WI38 (cell line): ENCODE results near the gene ANP32E.
"Not testable (repeated sequence)": the region's sequence is repeated elsewhere in the genome, so short reads cannot be mapped to it uniquely, and the experiment has no call there.

ENCODE experiments used
- H3K4me3 ChIP-seq: 2 replicates; pipeline ENCODE4 v1.5.1; 2011; ENCODE audit warnings: low read depth, mild to moderate bottlenecking, control low read depth, low read length
- TF ChIP-seq, protein P1 (sequence below): IDR thresholded peaks from 2 replicates; pipeline ENCODE4 v1.5.1; 2012; ENCODE audit warnings: low read depth, mild to moderate bottlenecking, control low read depth, low read length

Gene ANP32E

DNA sequence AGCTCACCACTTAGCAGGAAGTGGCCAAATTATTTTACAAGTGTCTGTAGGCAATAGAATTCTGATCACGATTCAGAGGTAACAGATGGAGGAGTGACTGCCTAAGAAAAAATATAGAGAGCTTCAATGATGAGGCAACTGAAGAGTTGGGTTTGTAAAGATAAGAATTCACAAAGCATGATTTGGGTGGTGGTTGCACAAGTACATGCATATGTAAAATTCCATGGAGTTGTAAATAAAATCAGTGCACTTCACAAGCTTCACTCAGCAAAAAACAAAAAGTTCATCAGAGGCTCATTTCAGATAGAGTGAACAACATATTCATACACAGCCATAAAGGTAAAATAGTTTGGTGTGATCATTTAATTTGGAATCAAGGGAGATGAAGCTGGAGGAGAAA, 10.9 kb downstream of the ANP32E start:
- no peak overlapping the region for H3K4me3 ChIP-seq
- TF ChIP-seq, protein P1, sequence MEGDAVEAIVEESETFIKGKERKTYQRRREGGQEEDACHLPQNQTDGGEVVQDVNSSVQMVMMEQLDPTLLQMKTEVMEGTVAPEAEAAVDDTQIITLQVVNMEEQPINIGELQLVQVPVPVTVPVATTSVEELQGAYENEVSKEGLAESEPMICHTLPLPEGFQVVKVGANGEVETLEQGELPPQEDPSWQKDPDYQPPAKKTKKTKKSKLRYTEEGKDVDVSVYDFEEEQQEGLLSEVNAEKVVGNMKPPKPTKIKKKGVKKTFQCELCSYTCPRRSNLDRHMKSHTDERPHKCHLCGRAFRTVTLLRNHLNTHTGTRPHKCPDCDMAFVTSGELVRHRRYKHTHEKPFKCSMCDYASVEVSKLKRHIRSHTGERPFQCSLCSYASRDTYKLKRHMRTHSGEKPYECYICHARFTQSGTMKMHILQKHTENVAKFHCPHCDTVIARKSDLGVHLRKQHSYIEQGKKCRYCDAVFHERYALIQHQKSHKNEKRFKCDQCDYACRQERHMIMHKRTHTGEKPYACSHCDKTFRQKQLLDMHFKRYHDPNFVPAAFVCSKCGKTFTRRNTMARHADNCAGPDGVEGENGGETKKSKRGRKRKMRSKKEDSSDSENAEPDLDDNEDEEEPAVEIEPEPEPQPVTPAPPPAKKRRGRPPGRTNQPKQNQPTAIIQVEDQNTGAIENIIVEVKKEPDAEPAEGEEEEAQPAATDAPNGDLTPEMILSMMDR: no peak

DNA sequence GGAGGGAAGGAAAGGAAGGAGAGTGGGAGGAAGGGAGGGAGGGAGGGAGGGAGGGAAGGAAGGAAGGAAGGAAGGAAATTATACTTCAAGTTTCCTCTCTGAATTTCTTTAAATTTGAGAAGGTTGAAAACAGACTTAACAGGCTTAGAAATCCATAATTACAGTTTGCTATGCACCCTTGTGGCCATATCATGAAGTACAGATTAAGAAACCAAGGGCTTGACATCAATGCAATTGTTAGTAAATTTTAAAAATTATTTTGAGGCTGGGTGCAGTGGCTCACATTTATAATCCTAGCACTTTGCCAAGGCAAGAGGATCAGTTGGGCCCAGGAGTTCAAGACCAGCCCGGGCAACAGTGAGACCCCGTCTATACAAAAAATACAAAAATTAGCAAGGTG, 14.4 kb downstream of the ANP32E start:
- TF ChIP-seq, protein P1: no peak

DNA sequence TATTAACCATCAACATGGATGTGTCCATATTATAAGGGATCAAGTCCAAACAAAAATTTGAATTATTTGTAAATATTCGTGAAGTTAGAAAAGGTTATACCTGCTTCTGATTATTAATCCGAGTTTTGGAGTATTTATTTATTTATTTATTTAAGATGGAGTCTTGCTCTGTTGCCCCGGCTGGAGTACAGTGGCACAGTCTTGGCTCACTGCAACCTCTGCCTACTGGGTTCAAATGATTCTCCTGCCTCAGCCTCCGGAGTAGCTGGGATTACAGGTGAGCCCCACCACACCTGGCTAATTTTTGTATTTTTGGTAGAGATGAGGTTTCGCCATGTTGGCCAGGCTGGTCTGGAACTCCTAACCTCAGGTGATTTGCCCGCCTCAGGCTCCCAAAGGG, 20.1 kb downstream of the ANP32E start:
- H3K4me3 ChIP-seq: not testable (repeated sequence)

More for the DNA sequence above, 14.4 kb downstream of the ANP32E start:
- H3K4me3 ChIP-seq: no peak overlapping the region

DNA sequence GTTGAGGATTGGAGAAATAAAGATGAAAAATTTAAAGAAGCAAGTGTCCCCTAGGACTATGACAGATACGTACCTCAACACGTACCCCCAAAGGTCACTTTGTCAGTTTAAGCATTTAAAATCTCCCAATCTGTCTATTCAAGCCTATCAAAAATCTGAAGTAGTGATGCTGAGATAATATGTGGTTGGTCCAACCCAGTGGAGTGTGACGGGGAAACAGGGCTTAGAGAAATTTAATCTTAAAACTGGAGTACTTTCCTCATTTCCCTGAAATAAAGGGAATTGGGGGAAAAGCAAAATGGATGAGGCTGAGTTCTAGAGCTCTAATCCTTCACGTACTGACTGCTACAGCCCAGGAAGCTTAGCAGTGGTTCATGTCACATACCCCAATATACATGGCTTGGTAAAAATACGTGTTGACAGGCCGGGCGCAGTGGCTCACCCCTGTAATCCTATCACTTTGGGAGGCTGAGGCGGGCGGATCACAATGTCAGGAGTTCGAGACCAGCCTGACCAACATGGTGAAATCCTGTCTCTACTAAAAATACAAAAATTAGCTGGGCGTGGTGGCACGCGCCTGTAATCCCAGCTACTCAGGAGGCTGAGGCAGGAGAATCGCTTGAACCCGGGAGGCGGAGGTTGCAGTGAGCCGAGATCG, 21.7 kb downstream of the ANP32E start:
- H3K4me3 ChIP-seq: peak overlapping the region; percentile 50

GRCh38 chr1:150213170-150214098, 22.5 kb downstream of the ANP32E start:
- TF ChIP-seq, protein P1: no peak
- peak overlapping the region; percentile 50 for H3K4me3 ChIP-seq

GRCh38 chr1:150212070-150212469, 23.8 kb downstream of the ANP32E start:
- H3K4me3 ChIP-seq: no peak overlapping the region
- TF ChIP-seq, protein P1: no peak

DNA sequence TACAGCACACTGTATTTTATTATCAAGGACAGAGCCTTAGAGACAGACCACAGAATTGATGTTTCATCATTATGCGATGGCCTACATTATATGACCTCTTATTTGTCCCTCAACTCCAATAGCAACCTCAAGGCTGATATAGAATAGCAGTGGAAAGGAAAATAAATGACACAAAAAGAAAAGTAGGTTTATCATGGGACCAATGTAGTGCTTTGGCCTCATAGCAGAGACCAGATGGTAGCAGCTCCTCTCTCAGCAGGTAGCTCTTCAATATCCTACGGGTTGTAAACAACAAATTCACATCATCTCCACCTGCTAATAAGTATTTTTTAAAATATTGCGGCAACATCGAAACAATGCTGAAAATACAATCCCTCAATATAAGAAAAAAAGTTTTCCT, 25.2 kb downstream of the ANP32E start:
- TF ChIP-seq, protein P1: no peak
- no peak overlapping the region for H3K4me3 ChIP-seq

DNA sequence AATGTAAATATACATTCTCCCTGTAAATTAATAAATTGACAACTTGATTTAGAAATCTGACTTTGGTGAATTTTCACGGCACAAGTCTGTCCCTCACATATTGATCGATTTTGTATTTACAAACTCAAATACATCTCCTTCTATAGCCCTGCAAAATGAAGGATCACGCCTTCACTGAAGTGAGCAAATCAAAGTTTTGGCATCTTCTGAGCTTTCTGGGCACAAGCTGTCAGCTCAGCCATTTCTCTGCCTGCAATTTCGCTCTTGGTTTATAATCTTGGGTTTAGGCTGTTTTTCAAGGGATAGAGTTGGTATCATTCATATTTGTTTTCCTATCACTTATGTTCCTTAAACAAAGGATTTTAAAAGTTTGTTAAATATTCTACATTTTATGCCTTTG, 25.8 kb downstream of the ANP32E start:
- TF ChIP-seq, protein P1: no peak
- H3K4me3 ChIP-seq: no peak overlapping the region

DNA sequence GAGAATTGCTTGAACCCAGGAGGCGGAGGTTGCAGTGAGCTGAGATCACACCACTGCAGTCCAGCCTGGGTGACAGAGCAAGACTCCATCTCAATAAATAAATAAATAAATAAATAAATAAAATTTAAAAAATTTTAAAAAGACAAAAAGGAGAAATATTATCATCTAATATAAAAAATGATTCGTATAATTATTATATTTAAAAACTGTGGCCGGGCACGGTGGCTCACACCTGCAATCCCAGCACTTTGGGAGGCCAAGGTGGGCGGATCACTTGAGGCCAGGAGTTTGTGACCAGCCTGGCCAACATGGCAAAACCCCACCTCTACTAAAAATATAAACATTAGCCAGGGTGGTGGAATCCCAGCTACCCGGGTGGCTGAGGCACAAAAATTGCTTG, 27.5 kb downstream of the ANP32E start:
- H3K4me3 ChIP-seq: not testable (repeated sequence)
